Spinal cord (tissue), 10 donors: Measurements from ENCODE around the gene FANCE. TPM values are rescaled to one million over a fixed set of nuclear protein-coding genes. Genes with fewer than 3 reads are reported as not detected.

Source experiments
- DNase-seq, 6 donors: peaks; one replicate each; pipeline versions ENCODE4 v3.0.0 to v3.0.0-alpha.2; 2013 to 2015; ENCODE audit warnings: low spot score in 6 of 6, low read depth in 4 of 6
- H3K27ac ChIP-seq: one replicate; pipeline ENCODE4 v1.5.1; 2013; ENCODE audit warnings: low read depth, low read length, control low read depth
- H3K27me3 ChIP-seq: one replicate; pipeline ENCODE4 v1.6.1; 2013; ENCODE audit warnings: low read length; ENCODE audit not compliant: control insufficient read depth, insufficient read depth
- H3K36me3 ChIP-seq: one replicate; pipeline ENCODE4 v1.6.1; 2013; ENCODE audit warnings: low read length; ENCODE audit not compliant: control insufficient read depth, insufficient read depth
- H3K4me1 ChIP-seq: one replicate; pipeline ENCODE4 v1.6.1; 2013; ENCODE audit warnings: low read length; ENCODE audit not compliant: control insufficient read depth, insufficient read depth
- H3K4me3 ChIP-seq: one replicate; pipeline ENCODE4 v1.5.1; 2013; ENCODE audit warnings: low read depth, low read length, control low read depth
- H3K9me3 ChIP-seq: one replicate; pipeline ENCODE4 v1.6.1; 2013; ENCODE audit warnings: low read length; ENCODE audit not compliant: control insufficient read depth, insufficient read depth
- WGBS: methylation state at CpG from one replicate; pipeline ENCODE4 v1.1.5; 2013; ENCODE audit warnings: missing lambda C conversion rate; ENCODE audit not compliant: insufficient coverage; 5-methylcytosine and 5-hydroxymethylcytosine counted together
- polyA plus RNA-seq, 2 donors: library from polyadenylated mRNA; unstranded; fragments of 120-200 nt; gene quantifications; one replicate each; pipeline ENCODE4 v1.2.1, GENCODE V29; 2013; ENCODE audit not compliant: insufficient read length in 2 of 2
- total RNA-seq, 2 donors: library from RNA; depleted of rRNA in 1 of 2; stranded (reverse); fragments of 120-200 nt in 1 of 2; fragments of >200 nt in 1 of 2; gene quantifications; one replicate each; pipeline versions ENCODE4 v1.2.3 to v1.2.4, GENCODE V29; 2013 to 2014
- donor health status: healthy.

The FANCE gene
- total and polyA plus RNA-seq, 4 donors, result 6.1 to 14.5 (median 12.3) TPM

- H3K27ac ChIP-seq, result no peak overlapping the region
Observed at GRCh38 chr6:35473075-35473849, 21.1 kb downstream of the FANCE start.

GRCh38 chr6:35473850-35474130, 21.7 kb downstream of the FANCE start:
- peaks cover 27% of the 10 kb centered on the region for H3K4me1 ChIP-seq
- H3K36me3 ChIP-seq, result peaks cover 52% of the 10 kb centered on the region
- H3K4me3 ChIP-seq, result no peak overlapping the region
- no peaks in the 10 kb centered on the region for H3K27me3 ChIP-seq
- H3K9me3 ChIP-seq, result no peaks in the 10 kb centered on the region
- H3K27ac ChIP-seq, result no peak overlapping the region
- no peak for DNase-seq

More at GRCh38 chr6:35473075-35473849, 21.1 kb downstream of the FANCE start:
- no peak for DNase-seq
- Histone ChIP-seq H3K4me1 (peaks cover 32% of the 10 kb centered on the region), H3K36me3 (peaks cover 53% of the 10 kb centered on the region), H3K9me3 (no peaks in the 10 kb centered on the region), H3K27me3 (no peaks in the 10 kb centered on the region), H3K4me3 (no peak overlapping the region)
- 90% methylated on average over 5 of the region's 9 CpGs for WGBS

- Histone ChIP-seq H3K4me1 (peaks cover 21% of the 10 kb centered on the region), H3K36me3 (peaks cover 50% of the 10 kb centered on the region), H3K27ac (no peak overlapping the region), H3K4me3 (no peak overlapping the region), H3K9me3 (no peaks in the 10 kb centered on the region), H3K27me3 (no peaks in the 10 kb centered on the region)
- 83% methylated on average over 7 of the region's 14 CpGs for WGBS
- no peak for DNase-seq
Observed at GRCh38 chr6:35474131-35474941, 22.2 kb downstream of the FANCE start.

- Histone ChIP-seq H3K36me3 (peaks cover 57% of the 10 kb centered on the region), H3K27me3 (no peaks in the 10 kb centered on the region), H3K4me3 (no peak overlapping the region), H3K4me1 (peaks cover 15% of the 10 kb centered on the region), H3K9me3 (no peaks in the 10 kb centered on the region), H3K27ac (no peak overlapping the region)
- no peak for DNase-seq
- 89% methylated on average over 16 of the region's 20 CpGs for WGBS
Observed at GRCh38 chr6:35474942-35475570, 22.9 kb downstream of the FANCE start.

GRCh38 chr6:35475573-35475972, 23.4 kb downstream of the FANCE start:
- no peak overlapping the region for H3K27ac ChIP-seq
- H3K27me3 ChIP-seq, result no peaks in the 10 kb centered on the region
- no peaks in the 10 kb centered on the region for H3K9me3 ChIP-seq
- H3K4me3 ChIP-seq, result no peak overlapping the region
- no peak for DNase-seq
- H3K36me3 ChIP-seq, result peaks cover 59% of the 10 kb centered on the region
- peaks cover 10% of the 10 kb centered on the region for H3K4me1 ChIP-seq
- 100% methylated on average over 2 of the region's 4 CpGs for whole genome bisulfite sequencing

- H3K27ac ChIP-seq, result no peak overlapping the region
- H3K36me3 ChIP-seq, result peaks cover 58% of the 10 kb centered on the region
- H3K4me3 ChIP-seq, result no peak overlapping the region
- 88% methylated on average over 14 of the region's 14 CpGs for WGBS
- H3K4me1 ChIP-seq, result peaks cover 9% of the 10 kb centered on the region
- no peaks in the 10 kb centered on the region for H3K27me3 ChIP-seq
- no peak for DNase-seq
- H3K9me3 ChIP-seq, result no peaks in the 10 kb centered on the region
Observed at GRCh38 chr6:35476004-35476403, 23.9 kb downstream of the FANCE start.

GRCh38 chr6:35477028-35477427, 24.9 kb downstream of the FANCE start:
- 92% methylated on average over 2 of the region's 8 CpGs for WGBS
- DNase-seq, result no peak
- Histone ChIP-seq H3K27me3 (no peaks in the 10 kb centered on the region), H3K27ac (no peak overlapping the region), H3K36me3 (peaks cover 49% of the 10 kb centered on the region), H3K4me1 (peaks cover 9% of the 10 kb centered on the region), H3K4me3 (no peak overlapping the region), H3K9me3 (no peaks in the 10 kb centered on the region)

- Histone ChIP-seq H3K36me3 (peaks cover 46% of the 10 kb centered on the region), H3K4me3 (no peak overlapping the region), H3K9me3 (no peaks in the 10 kb centered on the region), H3K27ac (no peak overlapping the region), H3K27me3 (no peaks in the 10 kb centered on the region), H3K4me1 (peaks cover 6% of the 10 kb centered on the region)
- WGBS, result 90% methylated on average over 3 of the region's 5 CpGs
- no peak for DNase-seq
Observed at GRCh38 chr6:35477551-35478179, 25.5 kb downstream of the FANCE start.

- H3K9me3 ChIP-seq, result no peaks in the 10 kb centered on the region
- peaks cover 4% of the 10 kb centered on the region for H3K4me1 ChIP-seq
- WGBS, result 87% methylated on average over 7 of the region's 7 CpGs
- no peak for DNase-seq
- no peak overlapping the region for H3K4me3 ChIP-seq
- peaks cover 40% of the 10 kb centered on the region for H3K36me3 ChIP-seq
- no peaks in the 10 kb centered on the region for H3K27me3 ChIP-seq
- no peak overlapping the region for H3K27ac ChIP-seq
Observed at GRCh38 chr6:35478259-35478658, 26.1 kb downstream of the FANCE start.
